Measurements from ENCODE around the gene PLSCR3.

The PLSCR3 gene

DNA sequence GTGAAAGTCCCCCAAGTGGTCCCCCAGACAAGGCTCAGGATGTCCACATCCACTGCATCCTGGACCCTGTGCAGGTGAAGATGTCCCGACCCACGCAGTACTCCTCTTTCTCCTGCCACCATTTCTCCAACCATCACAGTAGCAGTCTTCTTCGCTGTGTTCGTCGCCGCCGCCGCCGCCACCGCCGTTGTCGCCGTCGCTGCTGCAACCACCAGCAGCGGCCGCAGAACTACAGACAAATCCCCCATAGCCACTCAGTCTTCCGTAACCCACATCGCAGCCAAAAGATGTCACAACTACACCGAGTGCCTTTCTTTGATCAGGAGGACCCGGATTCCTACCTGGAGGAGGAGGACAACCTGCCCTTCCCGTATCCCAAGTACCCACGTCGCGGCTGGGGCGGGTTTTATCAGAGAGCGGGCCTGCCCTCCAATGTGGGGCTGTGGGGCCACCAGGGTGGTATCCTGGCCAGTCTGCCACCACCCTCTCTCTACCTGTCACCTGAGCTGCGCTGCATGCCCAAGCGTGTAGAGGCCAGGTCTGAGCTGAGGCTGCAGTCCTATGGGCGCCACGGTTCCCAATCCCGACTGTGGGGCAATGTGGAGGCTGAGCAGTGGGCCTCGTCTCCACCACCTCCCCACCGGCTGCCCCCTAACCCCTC lies 32.0 kb upstream of the PLSCR3 start:
- DNase-seq: no peak

DNA sequence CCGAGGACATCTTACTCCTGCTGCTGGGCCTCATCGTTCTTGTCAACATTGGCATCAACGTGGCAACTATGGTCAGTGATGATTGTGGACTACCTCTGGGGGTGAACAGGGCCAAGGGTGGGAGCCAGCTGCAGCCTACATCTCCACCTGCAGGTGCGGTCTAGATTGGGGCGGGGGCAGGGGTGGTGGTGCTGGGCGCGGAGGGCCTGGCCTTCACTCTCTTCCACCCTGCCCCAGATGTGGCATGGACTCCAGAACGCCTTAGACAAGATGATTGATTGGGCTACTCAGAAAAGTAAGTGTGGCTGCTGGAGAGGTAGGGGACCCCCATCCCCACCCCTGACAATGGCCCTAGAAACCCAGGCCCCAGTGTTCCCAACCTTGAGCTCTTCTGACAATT lies 31.4 kb upstream of the PLSCR3 start:
- no peak for DNase-seq

DNA sequence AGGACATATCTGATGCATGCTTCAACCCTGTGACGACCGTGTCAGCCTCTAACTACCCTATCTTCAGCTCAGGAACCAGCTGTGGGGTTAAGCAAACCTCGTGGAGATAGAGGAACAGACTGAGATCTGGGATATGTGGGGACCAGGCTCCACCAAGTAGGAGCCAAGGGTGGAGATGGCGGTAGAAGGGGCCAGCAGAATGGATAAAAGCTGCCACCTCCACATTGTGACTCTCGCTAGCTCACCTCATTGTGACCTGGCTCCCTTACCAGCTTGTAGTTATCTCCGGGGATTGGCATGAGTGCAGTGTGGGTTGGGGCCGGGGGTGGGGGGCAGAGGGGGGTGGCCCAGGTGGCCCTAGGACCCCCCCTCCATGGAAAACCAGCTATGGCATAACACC lies 31.0 kb upstream of the PLSCR3 start, which contains the start of gene SPEM2:
Gene SPEM2, plus strand, starts transcription at position 301 of the 400 bp plus-strand sequence. Its CDS starts 73 bp downstream, at position 374.
- no peak for DNase-seq

DNA sequence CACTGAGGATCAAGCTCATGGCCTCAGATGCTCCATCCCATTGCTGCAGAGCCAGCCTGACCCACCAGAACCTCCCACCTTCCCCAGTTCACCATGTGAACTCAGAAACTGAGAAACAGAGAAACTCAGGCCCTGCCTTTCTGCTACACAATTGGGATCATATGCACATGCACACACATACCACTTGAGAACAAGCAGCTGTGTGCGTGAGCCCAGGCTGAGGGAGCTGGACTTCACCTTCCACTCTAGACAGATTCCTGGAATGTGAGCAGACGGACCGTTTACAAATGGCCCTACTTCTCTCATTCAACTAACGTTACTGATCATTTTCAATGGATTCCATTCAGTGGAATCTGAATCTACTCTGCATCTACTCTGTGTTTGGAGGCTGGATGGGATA lies 29.4 kb upstream of the PLSCR3 start:
- DNase-seq: no peak

DNA sequence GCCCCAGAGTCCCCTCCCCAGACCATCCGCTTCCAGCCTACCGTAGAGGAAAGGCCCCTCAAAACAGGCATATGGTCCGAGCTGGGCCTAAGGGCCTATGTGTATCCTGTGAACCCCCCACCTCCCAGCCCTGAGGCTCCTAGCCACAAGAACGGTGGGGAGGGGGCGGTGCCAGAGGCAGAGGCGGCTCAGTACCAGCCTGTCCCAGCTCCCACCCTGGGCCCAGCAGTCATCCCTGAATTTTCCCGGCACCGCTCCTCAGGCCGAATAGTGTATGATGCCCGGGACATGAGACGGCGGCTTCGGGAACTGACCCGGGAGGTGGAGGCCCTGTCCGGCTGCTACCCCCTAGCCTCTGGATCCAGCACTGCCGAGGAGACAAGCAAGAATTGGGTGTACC lies 26.9 kb upstream of the PLSCR3 start:
- DNase-seq: no peak

DNA sequence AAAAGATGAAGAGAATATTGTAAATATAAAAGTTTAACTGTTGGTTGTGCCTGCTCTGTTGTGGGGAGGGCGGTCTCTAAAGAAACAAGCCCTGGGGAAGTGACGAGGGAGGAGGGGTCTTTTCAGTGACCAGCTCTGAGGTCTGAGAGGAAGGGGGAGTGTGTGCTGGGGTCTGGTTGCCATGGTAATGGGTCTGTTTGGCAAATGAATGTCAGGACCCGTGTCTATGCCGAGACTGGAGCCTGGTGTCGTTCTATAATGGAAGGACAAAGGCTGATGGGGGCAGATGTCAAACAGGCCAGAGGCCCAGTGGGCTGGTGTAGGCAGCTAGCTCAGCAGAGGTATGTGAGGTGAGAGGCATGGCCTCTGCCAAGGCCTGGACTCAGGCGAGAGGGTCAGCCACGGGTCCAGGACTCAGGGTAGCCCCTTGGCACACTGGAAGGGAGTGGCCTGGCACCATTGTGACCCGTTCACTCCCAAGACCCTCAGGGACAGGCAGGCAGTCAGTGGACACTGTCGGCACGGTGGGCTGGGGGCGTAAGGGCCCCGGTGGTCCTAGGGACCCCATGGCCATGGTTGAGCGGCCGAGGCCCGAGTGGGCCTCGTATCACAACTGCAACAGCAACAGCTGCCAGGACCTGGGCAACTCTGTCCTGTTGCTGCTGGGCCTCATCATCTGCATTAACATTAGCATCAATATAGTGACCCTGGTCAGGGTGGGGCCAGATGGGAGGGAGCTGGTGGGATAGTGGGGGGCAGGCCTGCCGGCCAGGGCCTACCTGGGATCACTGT lies 25.7 kb upstream of the PLSCR3 start, which contains the start of gene SPEM1:
Gene SPEM1, plus strand, starts transcription at position 506 of the 792 bp plus-strand sequence. Its CDS starts 61 bp downstream, at position 567.
- DNase-seq: no peak

DNA sequence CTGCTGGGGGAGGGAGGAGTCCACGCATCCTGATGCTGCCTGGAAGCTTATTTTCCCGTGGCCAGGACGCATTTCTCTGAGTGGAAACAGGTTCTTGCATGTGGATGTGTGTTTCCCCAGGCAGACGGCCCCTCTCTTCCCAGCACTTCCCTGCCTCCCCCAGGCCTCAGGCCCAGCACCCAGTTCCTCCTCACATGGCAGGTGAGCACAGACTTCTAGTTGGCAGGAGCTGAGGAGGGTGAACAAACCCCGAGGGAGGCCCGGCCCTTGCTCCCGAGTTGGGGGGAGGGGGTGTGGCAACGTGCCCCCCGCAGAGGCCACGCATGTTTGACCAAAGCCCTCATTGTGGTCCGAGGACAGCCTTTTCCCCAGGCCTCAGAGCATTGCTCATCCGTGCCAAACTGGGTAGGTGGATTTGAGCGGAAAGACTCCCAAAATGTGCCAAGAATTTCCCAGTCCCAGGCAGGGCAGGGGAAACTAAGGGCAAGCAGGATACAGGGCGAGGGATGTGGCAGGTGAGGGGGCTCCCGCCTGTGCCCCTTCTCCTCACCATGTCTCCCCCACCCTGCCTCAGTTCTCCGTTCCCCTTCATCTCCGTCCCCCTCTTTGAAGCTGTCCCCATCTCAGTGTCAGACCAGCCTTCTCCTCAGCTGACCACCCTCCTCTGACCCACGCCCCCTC lies 24.3 kb upstream of the PLSCR3 start:
- no peak for DNase-seq

DNA sequence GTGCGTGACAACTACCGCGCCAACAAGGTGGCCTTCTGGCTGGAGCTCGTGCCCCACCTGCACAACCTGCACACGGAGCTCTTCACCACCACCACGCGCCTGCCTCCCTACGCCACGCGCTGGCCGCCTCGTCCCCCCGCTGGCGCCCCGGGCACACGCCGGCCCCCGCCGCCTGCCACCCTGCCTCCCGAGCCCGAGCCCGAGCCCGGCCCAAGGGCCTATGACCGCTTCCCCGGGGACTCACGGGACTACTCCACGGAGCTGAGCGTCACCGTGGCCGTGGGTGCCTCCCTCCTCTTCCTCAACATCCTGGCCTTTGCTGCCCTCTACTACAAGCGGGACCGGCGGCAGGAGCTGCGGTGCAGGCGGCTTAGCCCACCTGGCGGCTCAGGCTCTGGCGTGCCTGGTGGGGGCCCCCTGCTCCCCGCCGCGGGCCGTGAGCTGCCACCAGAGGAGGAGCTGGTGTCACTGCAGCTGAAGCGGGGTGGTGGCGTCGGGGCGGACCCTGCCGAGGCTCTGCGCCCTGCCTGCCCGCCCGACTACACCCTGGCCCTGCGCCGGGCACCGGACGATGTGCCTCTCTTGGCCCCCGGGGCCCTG lies 22.8 kb upstream of the PLSCR3 start:
- DNase-seq: no peak

DNA sequence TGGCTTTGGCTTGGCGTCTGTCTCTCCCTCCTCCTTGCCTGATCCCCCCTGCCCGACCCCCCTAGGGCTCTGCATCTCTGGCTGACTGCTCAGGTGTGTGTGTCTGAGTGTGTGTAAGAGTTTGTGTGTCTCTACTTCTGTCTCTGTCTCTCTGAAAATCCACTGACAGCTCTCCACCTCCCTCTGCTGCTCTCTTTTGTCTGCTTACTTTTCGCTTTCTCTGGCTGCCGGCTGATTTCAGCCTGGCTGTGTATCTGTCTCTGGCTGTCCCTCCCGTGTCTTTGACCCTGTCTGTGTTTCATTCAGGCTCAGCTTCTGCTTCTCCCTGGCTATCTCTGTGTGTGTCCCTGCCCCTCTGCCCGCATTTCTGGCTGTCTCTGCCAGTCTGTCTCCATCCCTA lies 22.0 kb upstream of the PLSCR3 start:
- no peak for DNase-seq

DNA sequence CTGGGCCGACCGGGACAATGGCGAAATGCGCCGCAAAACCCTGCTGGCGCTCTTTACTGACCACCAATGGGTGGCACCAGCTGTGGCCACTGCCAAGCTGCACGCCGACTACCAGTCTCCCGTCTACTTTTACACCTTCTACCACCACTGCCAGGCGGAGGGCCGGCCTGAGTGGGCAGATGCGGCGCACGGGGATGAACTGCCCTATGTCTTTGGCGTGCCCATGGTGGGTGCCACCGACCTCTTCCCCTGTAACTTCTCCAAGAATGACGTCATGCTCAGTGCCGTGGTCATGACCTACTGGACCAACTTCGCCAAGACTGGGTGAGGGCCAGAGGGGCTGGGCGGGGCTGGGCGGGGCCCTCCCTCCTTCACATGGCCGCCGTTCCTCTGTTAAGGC lies 21.5 kb upstream of the PLSCR3 start:
- DNase-seq: no peak

DNA sequence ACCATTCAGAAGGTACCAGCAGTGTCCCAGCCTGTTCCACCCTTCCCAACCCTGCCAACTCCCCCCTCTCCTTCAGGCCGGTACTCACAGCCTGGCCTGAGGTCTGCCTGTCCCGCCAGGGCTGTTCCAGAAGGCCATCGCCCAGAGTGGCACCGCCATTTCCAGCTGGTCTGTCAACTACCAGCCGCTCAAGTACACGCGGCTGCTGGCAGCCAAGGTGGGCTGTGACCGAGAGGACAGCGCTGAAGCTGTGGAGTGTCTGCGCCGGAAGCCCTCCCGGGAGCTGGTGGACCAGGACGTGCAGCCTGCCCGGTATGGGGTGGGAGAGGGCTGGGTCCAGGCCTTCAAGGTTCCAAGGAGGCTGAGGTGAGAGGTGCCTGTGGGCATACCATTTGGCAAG lies 20.5 kb upstream of the PLSCR3 start:
- no peak for DNase-seq

DNA sequence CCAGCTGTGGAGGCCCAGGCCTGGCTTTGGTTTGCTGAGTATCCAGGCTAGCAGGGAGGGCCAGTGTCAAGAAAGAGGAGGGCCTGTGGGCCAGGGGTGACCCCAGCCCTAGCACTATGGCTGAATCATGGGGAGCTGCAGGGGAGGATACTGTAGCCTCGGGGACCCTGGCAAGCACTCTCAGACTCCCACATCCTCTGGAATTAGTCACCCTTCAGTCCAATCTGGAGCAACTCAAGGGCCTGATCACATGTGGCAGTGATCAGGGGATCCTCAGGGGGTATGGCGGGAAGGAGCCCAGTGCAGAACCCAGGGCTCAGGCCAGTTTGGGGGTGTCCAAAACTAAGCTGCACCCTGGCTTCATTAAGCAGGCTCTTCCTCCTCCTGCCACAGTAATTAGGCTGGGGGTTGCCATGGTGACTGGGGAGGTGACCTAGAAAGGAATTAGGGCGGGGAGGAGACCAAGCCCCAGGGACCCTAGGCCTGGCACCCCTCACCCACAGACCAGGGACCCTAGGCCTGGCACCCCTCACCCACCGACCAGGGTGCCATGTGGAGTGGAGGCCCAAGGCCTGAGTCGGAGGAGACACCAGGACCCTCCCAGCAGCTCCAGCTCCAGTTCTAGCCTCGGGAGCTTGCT lies 19.1 kb upstream of the PLSCR3 start:
- no peak for DNase-seq

DNA sequence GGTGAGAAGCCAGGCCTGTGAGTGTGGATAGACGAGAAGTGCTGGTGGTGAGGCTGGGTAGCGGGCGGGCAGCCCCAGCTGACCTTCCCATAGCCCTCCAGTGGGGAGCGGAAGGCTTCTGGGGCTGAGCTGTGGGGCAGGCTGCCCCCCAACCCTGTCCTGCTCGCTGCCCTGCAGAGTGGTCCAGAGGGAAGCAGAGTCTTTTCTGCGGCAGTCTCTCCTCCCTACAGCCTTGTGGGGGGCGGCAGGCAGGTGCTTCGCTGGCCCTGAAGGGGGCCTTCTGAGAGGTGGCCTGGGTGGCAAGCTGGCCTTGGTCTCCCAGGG lies 17.1 kb upstream of the PLSCR3 start:
- DNase-seq: no peak

DNA sequence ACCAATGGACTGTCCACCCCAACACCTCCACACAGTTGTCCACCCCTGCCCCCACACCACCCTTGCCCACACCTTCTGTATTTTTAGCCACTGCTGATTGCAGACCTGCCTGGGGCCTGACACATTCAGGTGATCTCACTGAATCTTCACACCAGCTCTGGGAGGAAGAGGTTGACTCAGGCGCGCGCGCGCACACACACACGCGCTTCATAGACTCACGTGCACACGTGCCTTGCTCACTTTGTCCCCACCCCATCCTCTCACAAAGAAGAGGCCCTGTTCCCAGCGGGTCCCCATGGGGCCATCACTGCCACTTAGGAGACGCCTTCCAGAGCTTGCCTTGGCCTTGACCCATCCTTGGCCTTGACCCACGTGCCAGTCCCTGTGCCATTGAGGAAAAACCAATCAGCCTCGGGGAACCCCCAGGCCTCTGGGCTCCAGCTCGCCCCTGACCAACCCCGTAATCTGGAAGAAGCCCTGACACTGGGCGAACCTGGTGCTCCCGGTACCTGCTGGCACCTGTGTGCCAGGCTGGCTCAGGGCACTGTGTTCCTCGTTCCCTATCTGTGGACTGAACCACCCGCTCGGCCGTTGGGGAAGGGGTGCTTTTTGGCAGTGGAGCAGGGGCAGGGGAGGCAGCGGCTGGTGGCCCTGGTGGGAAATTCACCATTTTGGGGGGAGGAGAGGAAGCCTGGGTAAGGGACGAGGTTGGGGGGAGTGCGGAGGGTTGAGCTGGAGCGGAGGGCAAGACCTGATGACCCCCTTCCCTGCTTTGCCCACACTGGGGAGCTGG lies 16.5 kb upstream of the PLSCR3 start:
- DNase-seq: no peak

DNA sequence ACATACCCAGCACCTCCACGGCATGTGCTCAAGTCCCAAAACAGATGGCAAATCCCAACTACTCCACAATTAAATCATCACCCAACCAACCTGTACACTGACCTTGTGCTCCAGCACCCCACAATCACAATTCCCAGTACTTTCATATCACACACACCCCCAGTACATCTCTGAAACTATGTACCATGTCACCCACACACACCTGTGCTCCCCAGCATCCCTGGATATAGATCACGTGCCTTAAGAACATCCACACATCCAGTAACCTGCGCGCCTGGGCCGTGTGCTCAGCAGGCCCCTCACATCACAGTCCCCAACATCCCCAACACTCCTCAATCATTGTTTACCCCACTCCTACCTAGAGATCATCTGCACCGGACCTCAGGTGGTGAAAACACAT lies 15.4 kb upstream of the PLSCR3 start:
- DNase-seq: no peak

DNA sequence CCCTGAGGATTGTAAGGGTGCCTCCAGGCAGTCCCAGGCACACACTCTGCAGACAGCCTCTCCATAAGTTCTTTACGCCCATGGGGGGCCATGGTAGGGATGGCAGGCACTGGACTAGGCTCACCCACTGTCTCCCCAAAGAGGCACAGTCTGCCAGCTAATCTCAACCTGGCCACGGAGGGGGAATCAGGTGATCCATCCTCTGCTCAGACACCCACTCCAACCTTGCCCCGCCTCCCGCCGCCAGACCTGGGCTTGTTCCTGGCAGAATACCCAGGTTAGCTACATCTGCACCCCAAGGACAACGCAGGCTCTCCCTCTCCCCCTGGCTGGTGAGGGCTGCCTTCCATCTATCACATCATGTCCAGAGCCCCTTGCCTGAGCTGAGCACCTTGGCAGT lies 14.5 kb upstream of the PLSCR3 start:
- DNase-seq: no peak

DNA sequence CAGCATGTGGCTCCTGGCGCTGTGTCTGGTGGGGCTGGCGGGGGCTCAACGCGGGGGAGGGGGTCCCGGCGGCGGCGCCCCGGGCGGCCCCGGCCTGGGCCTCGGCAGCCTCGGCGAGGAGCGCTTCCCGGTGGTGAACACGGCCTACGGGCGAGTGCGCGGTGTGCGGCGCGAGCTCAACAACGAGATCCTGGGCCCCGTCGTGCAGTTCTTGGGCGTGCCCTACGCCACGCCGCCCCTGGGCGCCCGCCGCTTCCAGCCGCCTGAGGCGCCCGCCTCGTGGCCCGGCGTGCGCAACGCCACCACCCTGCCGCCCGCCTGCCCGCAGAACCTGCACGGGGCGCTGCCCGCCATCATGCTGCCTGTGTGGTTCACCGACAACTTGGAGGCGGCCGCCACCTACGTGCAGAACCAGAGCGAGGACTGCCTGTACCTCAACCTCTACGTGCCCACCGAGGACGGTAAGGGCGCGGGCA lies 14.0 kb upstream of the PLSCR3 start:
- DNase-seq: peak; percentile 68

DNA sequence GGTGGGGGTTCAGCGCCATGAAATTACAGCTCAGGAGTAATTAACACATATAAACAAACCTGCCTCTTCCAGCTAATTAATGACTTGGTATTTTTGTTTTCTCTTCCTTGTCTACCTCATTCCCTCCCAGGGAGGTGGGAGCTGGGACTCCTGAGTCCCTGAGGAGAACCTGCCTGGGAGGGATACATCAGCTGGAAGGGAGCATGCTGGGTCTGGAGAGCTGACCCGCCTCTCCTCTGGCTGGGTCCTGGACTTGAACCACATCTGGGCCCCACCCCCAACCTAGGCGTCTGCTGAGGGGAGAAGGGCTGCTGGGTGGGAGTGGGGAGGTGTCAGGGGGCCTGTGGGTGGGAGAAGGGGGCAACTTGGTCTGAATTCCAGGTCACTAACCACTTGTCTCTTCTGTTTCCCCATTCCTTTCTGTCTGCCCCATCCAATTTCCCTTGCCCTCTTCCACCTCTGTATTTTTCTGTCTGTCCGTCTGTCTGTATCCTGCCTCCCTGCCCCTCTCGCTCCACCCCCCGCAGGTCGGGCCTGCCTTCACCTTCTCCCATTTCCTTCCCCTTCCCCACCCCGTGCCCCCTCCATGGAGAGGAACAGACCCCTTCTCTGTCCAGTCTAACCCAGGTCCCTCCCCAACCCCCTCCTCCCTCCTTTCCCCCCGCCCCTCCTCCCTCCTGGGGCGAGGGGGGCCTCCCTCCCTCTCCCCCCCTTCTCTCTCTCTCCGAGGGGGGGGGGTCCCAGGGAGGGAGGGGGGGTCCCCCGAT lies 13.3 kb upstream of the PLSCR3 start, which contains the start of gene NLGN2:
Gene NLGN2, plus strand, starts transcription at position 361 of the 767 bp plus-strand sequence. CDS start 411 bp downstream, outside the sequence.
- no peak for DNase-seq

DNA sequence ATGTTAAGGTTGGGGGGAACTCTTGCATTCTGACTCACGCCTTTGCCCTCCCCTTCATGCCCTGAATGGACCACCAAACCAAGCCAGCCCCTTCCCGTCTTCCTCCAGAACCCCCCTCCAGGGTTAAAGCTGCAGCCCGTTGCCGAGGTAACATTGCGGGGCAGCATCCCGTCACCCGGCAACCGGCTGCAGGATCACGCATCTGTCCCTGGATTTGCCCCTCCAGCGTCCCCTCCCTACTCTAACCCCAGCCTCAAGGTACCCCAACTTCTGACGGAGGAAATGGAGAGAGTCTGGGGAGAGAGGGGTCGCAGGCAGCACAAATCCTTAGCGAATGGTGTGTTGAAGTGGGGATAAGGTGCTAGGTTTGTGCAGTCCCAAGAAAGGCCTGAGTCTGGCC lies 12.8 kb upstream of the PLSCR3 start:
- DNase-seq: no peak

DNA sequence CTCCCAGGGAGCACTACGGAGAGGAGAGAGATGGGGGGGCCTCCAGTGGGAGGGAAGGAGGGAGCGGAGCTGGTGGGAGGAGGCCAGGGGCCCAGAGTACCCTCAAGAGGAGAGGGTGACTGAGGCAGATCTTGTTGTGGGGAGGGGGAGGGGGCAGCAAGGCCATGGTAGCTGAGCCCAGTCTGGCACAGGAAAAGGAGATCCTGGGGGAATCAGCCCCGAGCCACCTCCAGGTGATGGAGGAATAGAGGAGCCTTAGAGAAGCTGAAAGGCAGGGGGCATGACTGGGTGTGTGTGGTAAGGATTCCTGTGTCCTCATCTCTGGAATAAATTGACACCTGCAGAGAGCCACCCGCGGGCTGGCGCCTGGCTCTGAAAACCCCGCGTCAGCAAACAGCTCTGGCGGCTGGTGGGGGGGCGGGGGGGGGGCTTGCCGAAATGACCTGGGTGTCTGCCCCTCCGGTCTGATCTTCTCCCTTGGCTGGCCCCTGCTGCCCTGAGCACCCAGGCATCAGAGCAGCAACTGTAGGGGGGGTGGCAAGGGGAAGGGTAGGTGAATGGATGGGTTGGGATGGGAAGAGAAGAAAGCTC lies 12.0 kb upstream of the PLSCR3 start:
- no peak for DNase-seq

Data from activated effector memory CD4-positive, alpha-beta T cell treated with anti-CD3 and anti-CD28 coated beads, Interleukin-2, amount 50 U/mL, for 16 hours (primary cell).